ENCODE data around the gene INF2. TPM values are rescaled to one million over a fixed set of nuclear protein-coding genes. Genes with fewer than 3 reads are reported as not detected.

Gene INF2
- total RNA-seq, 1 donor from 2014 or later, result 126 TPM

DNA sequence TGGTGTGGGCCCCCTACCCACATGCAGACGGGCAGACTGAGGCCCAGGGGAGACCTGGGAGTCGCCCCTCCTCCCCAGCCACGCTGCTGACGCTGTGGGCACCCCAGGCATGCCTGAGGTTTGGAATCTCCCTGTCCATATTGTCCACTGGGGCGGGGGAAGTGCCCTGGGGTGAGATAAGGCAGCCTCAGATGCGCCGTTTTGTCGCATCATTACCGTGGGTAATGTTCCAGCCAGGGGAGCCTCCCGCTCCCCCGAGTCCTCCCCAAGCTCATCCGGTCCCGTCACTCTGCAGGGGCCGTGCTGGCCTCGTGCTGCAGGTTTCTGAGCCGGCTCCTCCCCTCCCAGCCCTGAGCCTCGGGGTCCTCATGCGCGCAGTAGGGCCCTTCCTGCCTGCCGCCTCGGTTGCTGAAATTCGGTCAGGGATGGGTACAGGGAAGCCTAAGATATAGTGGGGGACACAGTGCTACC is 11.4 kb downstream of the INF2 start:
- H3K36me3 Mint-ChIP-seq (ENCODE audit: low read depth, unreplicated experiment), result peaks cover 14% of the 10 kb centered on the region
- Histone ChIP-seq H3K79me2 (ENCODE audit: insufficient read depth, low read length) (peaks cover 55% of the 10 kb centered on the region), H2AFZ (ENCODE audit: low read depth, low read length) (no peak overlapping the region), H3K27ac (ENCODE audit: low read depth, low read length) (no peak overlapping the region), H3K4me1 (ENCODE audit: insufficient read depth, low read length) (peaks cover 19% of the 10 kb centered on the region), H3K9me3 (ENCODE audit: insufficient read depth, low read depth, low read length) (no peaks in the 10 kb centered on the region), H3K27me3 (ENCODE audit: insufficient read depth, low read length) (no peaks in the 10 kb centered on the region), H3K9ac (ENCODE audit: low read length) (no peak overlapping the region), H3K36me3 (ENCODE audit: insufficient read depth, low read length) (peaks cover 11% of the 10 kb centered on the region), H3K4me2 (ENCODE audit: low read length) (no peak overlapping the region), H3K4me3 (ENCODE audit: insufficient read depth, low read depth, low read length) (no peak overlapping the region), H4K20me1 (ENCODE audit: insufficient read depth, low read length) (peaks cover 81% of the 10 kb centered on the region)
- no peak for TF ChIP-seq EZH2 (IDR thresholded peaks at IDR 0.05; ENCODE audit: insufficient read depth, low read length)
- TF ChIP-seq, protein P1, sequence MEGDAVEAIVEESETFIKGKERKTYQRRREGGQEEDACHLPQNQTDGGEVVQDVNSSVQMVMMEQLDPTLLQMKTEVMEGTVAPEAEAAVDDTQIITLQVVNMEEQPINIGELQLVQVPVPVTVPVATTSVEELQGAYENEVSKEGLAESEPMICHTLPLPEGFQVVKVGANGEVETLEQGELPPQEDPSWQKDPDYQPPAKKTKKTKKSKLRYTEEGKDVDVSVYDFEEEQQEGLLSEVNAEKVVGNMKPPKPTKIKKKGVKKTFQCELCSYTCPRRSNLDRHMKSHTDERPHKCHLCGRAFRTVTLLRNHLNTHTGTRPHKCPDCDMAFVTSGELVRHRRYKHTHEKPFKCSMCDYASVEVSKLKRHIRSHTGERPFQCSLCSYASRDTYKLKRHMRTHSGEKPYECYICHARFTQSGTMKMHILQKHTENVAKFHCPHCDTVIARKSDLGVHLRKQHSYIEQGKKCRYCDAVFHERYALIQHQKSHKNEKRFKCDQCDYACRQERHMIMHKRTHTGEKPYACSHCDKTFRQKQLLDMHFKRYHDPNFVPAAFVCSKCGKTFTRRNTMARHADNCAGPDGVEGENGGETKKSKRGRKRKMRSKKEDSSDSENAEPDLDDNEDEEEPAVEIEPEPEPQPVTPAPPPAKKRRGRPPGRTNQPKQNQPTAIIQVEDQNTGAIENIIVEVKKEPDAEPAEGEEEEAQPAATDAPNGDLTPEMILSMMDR (IDR thresholded peaks at IDR 0.05; ENCODE audit: insufficient read depth, low read depth, low read length), result no peak
- H3K27me3 Mint-ChIP-seq (ENCODE audit: low read depth, unreplicated experiment), result no peaks in the 10 kb centered on the region
- peaks cover 11% of the 10 kb centered on the region for H3K4me1 Mint-ChIP-seq (ENCODE audit: low read depth, unreplicated experiment)
- DNase-seq (ENCODE audit: low read depth) (no peak), FAIRE-seq (no peak)
- H3K27ac Mint-ChIP-seq (ENCODE audit: unreplicated experiment), result no peak overlapping the region
- no peak overlapping the region for H3K4me3 Mint-ChIP-seq (ENCODE audit: unreplicated experiment)
- no peaks in the 10 kb centered on the region for H3K9me3 Mint-ChIP-seq (ENCODE audit: unreplicated experiment)

DNA sequence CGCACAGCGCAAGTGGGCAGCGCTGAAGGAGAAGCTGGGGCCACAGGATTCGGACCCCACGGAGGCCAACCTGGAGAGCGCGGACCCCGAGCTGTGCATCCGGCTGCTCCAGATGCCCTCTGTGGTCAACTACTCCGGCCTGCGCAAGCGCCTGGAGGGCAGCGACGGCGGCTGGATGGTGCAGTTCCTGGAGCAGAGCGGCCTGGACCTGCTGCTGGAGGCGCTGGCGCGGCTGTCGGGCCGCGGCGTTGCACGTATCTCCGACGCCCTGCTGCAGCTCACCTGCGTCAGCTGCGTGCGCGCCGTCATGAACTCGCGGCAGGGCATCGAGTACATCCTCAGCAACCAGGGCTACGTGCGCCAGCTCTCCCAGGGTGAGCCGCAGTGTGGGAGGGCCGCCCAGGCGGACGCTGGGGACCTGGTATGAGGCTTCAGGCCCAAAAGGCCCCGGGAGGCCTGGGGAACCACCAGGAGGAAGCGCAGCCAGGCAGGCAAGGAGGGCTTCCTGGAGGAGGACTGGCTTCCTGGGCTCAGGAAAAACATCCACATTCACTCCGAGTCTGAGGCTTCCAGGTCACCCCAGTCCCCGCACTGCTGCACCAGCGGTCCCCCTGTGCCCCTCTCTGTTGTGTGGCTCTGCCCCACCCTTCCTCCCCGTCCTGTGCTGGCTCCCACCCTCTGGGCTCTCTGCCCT is 12.1 kb downstream of the INF2 start:
- H3K9me3 ChIP-seq (ENCODE audit: insufficient read depth, low read depth, low read length), result no peaks in the 10 kb centered on the region
- H3K4me1 ChIP-seq (ENCODE audit: insufficient read depth, low read length), result peaks cover 18% of the 10 kb centered on the region
- no peak overlapping the region for H3K4me2 ChIP-seq (ENCODE audit: low read length)
- H3K36me3 ChIP-seq (ENCODE audit: insufficient read depth, low read length), result peaks cover 7% of the 10 kb centered on the region
- TF ChIP-seq, protein P1 (IDR thresholded peaks at IDR 0.05; ENCODE audit: insufficient read depth, low read depth, low read length), result no peak
- TF ChIP-seq EZH2 (IDR thresholded peaks at IDR 0.05; ENCODE audit: insufficient read depth, low read length), result no peak
- H3K27me3 Mint-ChIP-seq (ENCODE audit: low read depth, unreplicated experiment), result no peaks in the 10 kb centered on the region
- peaks cover 9% of the 10 kb centered on the region for H3K4me1 Mint-ChIP-seq (ENCODE audit: low read depth, unreplicated experiment)
- H3K4me3 ChIP-seq (ENCODE audit: insufficient read depth, low read depth, low read length), result no peak overlapping the region
- H3K36me3 Mint-ChIP-seq (ENCODE audit: low read depth, unreplicated experiment), result peaks cover 11% of the 10 kb centered on the region
- H4K20me1 ChIP-seq (ENCODE audit: insufficient read depth, low read length), result peaks cover 73% of the 10 kb centered on the region
- H3K79me2 ChIP-seq (ENCODE audit: insufficient read depth, low read length), result peaks cover 47% of the 10 kb centered on the region
- no peaks in the 10 kb centered on the region for H3K9me3 Mint-ChIP-seq (ENCODE audit: unreplicated experiment)
- H3K27me3 ChIP-seq (ENCODE audit: insufficient read depth, low read length), result no peaks in the 10 kb centered on the region
- FAIRE-seq (no peak), DNase-seq (ENCODE audit: low read depth) (no peak)
- no peak overlapping the region for H3K27ac Mint-ChIP-seq (ENCODE audit: unreplicated experiment)
- H3K4me3 Mint-ChIP-seq (ENCODE audit: unreplicated experiment), result no peak overlapping the region
- H3K27ac ChIP-seq (ENCODE audit: low read depth, low read length), result no peak overlapping the region
- no peak overlapping the region for H3K9ac ChIP-seq (ENCODE audit: low read length)
- no peak overlapping the region for H2AFZ ChIP-seq (ENCODE audit: low read depth, low read length)

DNA sequence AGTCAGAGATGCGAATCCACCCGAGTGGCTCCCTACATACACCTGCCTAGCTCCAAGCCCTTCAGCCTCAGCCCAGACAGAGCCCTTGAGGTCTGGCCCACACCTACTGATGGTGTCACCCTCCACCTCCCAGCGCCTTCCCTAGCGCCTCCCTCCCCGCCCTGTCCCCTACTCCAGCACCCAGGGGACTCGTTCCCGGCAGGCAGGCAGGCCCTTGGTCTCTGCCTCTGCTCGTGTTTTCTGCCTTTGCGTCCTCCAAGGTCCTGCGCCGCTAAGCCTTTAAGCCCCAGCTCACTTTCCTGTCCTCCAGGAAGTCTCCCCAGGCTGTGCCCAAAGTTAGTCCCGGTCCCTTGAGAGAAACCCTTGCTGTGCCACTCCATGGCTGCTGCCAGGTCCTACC is 12.7 kb downstream of the INF2 start:
- H3K27ac Mint-ChIP-seq (ENCODE audit: unreplicated experiment), result no peak overlapping the region
- Histone ChIP-seq H3K9me3 (ENCODE audit: insufficient read depth, low read depth, low read length) (no peaks in the 10 kb centered on the region), H3K4me3 (ENCODE audit: insufficient read depth, low read depth, low read length) (no peak overlapping the region), H3K9ac (ENCODE audit: low read length) (no peak overlapping the region), H3K36me3 (ENCODE audit: insufficient read depth, low read length) (peaks cover 7% of the 10 kb centered on the region), H3K79me2 (ENCODE audit: insufficient read depth, low read length) (peaks cover 42% of the 10 kb centered on the region), H4K20me1 (ENCODE audit: insufficient read depth, low read length) (peaks cover 70% of the 10 kb centered on the region), H2AFZ (ENCODE audit: low read depth, low read length) (no peak overlapping the region), H3K4me1 (ENCODE audit: insufficient read depth, low read length) (peaks cover 17% of the 10 kb centered on the region), H3K27me3 (ENCODE audit: insufficient read depth, low read length) (no peaks in the 10 kb centered on the region), H3K4me2 (ENCODE audit: low read length) (no peak overlapping the region), H3K27ac (ENCODE audit: low read depth, low read length) (no peak overlapping the region)
- H3K4me1 Mint-ChIP-seq (ENCODE audit: low read depth, unreplicated experiment), result peaks cover 9% of the 10 kb centered on the region
- H3K27me3 Mint-ChIP-seq (ENCODE audit: low read depth, unreplicated experiment), result no peaks in the 10 kb centered on the region
- FAIRE-seq (no peak), DNase-seq (ENCODE audit: low read depth) (no peak)
- no peak overlapping the region for H3K4me3 Mint-ChIP-seq (ENCODE audit: unreplicated experiment)
- peaks cover 11% of the 10 kb centered on the region for H3K36me3 Mint-ChIP-seq (ENCODE audit: low read depth, unreplicated experiment)
- no peak for TF ChIP-seq EZH2 (IDR thresholded peaks at IDR 0.05; ENCODE audit: insufficient read depth, low read length)
- TF ChIP-seq, protein P1 (IDR thresholded peaks at IDR 0.05; ENCODE audit: insufficient read depth, low read depth, low read length), result no peak
- no peaks in the 10 kb centered on the region for H3K9me3 Mint-ChIP-seq (ENCODE audit: unreplicated experiment)
